ENCODE results near the gene KCNT2.

Gene KCNT2

DNA sequence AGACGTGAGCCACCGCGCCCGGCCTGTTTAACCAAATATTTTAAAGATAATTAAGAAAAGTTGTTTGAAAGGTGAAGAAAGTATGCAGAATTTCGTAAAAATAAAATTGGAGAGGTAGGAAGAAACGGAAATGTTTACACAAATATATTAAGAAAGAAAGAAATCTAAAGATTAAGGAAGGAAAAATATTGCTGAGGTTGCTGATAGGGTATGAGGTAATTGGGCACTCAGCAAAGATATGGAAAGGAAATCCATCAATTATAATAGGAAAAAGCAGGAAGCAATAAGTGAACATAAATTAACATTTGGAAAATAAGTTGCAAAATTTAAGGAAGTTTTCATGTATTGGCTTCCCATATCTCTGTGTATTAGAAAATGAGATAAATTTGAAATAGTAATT lies 225.9 kb downstream of the KCNT2 start:
- Histone ChIP-seq H3K4me1 (no peaks in the 10 kb centered on the region), H3K27ac (no peak overlapping the region), H3K4me2 (ENCODE audit: low read length) (no peak overlapping the region), H3K9me3 (ENCODE audit: control insufficient read depth, low read length) (no peaks in the 10 kb centered on the region), H3K79me2 (no peaks in the 10 kb centered on the region), H3K4me3 (ENCODE audit: low read depth, low read length) (no peak overlapping the region), H3K27me3 (ENCODE audit: control insufficient read depth, insufficient read depth, low read length) (no peaks in the 10 kb centered on the region), H3K9ac (no peak overlapping the region), H2AFZ (no peak overlapping the region), H3K36me3 (ENCODE audit: control insufficient read depth, insufficient read depth, low read length) (no peaks in the 10 kb centered on the region)
- no peak for TF ChIP-seq CTCF (IDR thresholded peaks at IDR 0.05)

DNA sequence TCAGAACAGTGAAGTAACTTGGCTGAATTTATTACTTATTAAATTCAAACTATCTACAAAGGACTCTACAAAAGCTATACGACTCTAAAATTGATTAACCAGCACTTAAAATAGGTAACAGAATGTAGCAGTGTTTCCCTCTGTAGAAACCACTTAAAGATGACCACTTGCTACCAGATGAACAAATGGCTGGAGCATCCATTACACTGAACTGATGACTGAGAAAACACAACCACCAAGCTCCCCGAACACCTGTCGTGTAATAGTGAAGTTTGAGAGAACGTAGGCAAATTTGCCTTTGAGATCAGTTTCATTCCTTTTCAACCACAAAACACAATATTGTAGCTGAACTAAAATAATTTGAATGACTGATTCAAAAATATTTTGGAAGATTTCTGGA lies 226.7 kb downstream of the KCNT2 start:
- no peak overlapping the region for H3K4me3 ChIP-seq (ENCODE audit: low read depth, low read length)
- no peaks in the 10 kb centered on the region for H3K36me3 ChIP-seq (ENCODE audit: control insufficient read depth, insufficient read depth, low read length)
- H3K79me2 ChIP-seq: no peaks in the 10 kb centered on the region
- H3K9me3 ChIP-seq (ENCODE audit: control insufficient read depth, low read length): no peaks in the 10 kb centered on the region
- no peak for TF ChIP-seq CTCF (IDR thresholded peaks at IDR 0.05)
- H3K27ac ChIP-seq: no peak overlapping the region
- no peak overlapping the region for H3K4me2 ChIP-seq (ENCODE audit: low read length)
- no peaks in the 10 kb centered on the region for H3K27me3 ChIP-seq (ENCODE audit: control insufficient read depth, insufficient read depth, low read length)
- no peak overlapping the region for H2AFZ ChIP-seq
- no peak overlapping the region for H3K9ac ChIP-seq
- H3K4me1 ChIP-seq: no peaks in the 10 kb centered on the region

- Histone ChIP-seq H3K27ac (no peak overlapping the region), H3K27me3 (ENCODE audit: control insufficient read depth, insufficient read depth, low read length) (no peaks in the 10 kb centered on the region), H3K9ac (no peak overlapping the region), H2AFZ (no peak overlapping the region), H3K4me2 (ENCODE audit: low read length) (no peak overlapping the region), H3K4me1 (no peaks in the 10 kb centered on the region), H3K79me2 (no peaks in the 10 kb centered on the region), H3K36me3 (ENCODE audit: control insufficient read depth, insufficient read depth, low read length) (no peaks in the 10 kb centered on the region), H3K9me3 (ENCODE audit: control insufficient read depth, low read length) (no peaks in the 10 kb centered on the region), H3K4me3 (ENCODE audit: low read depth, low read length) (no peak overlapping the region)
- TF ChIP-seq CTCF (IDR thresholded peaks at IDR 0.05): no peak
Observed at GRCh38 chr1:196380316-196380715, 227.9 kb downstream of the KCNT2 start.

GRCh38 chr1:196377811-196378210 lies 230.4 kb downstream of the KCNT2 start:
- no peaks in the 10 kb centered on the region for H3K79me2 ChIP-seq
- H3K9me3 ChIP-seq (ENCODE audit: control insufficient read depth, low read length): no peaks in the 10 kb centered on the region
- H3K27me3 ChIP-seq (ENCODE audit: control insufficient read depth, insufficient read depth, low read length): no peaks in the 10 kb centered on the region
- no peaks in the 10 kb centered on the region for H3K4me1 ChIP-seq
- no peak overlapping the region for H2AFZ ChIP-seq
- TF ChIP-seq CTCF (IDR thresholded peaks at IDR 0.05): no peak
- no peak overlapping the region for H3K9ac ChIP-seq
- H3K4me2 ChIP-seq (ENCODE audit: low read length): no peak overlapping the region
- no peak overlapping the region for H3K4me3 ChIP-seq (ENCODE audit: low read depth, low read length)
- H3K27ac ChIP-seq: no peak overlapping the region
- no peaks in the 10 kb centered on the region for H3K36me3 ChIP-seq (ENCODE audit: control insufficient read depth, insufficient read depth, low read length)

DNA sequence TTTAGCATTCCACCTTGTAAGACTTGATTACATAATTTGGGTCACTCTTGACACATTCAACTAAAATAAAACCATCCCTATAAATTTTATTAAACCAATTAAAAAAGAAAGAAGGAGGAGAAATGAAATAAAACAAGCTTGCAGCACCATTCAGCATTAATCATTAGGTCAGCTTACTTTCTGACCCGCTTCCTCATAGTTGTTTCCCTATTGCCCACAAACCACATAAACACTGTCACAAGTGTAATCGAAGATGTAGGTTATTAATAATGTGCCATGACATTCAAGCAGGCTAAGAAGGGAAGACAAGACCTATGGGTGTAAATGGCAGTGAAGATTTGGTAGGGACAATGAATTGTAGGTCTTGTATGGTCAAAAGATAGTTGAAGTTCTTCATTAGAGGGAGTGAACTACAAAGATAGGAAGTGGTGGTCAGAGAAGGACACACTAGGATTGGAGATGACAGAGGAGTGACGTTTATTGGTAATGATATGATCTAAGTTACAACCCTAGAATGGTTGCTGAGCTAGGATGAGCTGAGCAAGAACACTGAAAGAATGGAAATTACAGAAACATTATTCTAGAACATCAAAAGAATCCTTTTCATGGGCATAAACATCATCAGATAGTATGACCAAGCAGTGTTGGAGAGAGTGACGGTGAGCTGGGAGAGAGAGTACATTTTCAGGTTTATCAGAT lies 231.5 kb downstream of the KCNT2 start:
- Histone ChIP-seq H3K9me3 (ENCODE audit: control insufficient read depth, low read length) (no peaks in the 10 kb centered on the region), H3K9ac (no peak overlapping the region), H3K4me2 (ENCODE audit: low read length) (no peak overlapping the region), H3K79me2 (no peaks in the 10 kb centered on the region), H3K4me1 (no peaks in the 10 kb centered on the region), H2AFZ (no peak overlapping the region), H3K36me3 (ENCODE audit: control insufficient read depth, insufficient read depth, low read length) (no peaks in the 10 kb centered on the region), H3K27ac (no peak overlapping the region), H3K4me3 (ENCODE audit: low read depth, low read length) (no peak overlapping the region), H3K27me3 (ENCODE audit: control insufficient read depth, insufficient read depth, low read length) (no peaks in the 10 kb centered on the region)
- TF ChIP-seq CTCF (IDR thresholded peaks at IDR 0.05): no peak

Data from parathyroid adenoma (tissue), 2 donors.